Measurements from ENCODE around the gene HS3ST6. TPM values are rescaled to one million over a fixed set of nuclear protein-coding genes. Genes with fewer than 3 reads are reported as not detected.

HS3ST6 gene
- total and polyA plus RNA-seq, 9 of the 15 experiments (the other 6 are each of a cell fraction or from before 2014, with no cell fraction given), result not detected

- TF ChIP-seq HMGXB4 (CRISPR knock-in tag; IDR thresholded peaks at IDR 0.05) (0 out of 2 replicates have a peak, but pooled peaks have one; percentile 21), CTCFL (IDR thresholded peaks at IDR 0.05; ENCODE audit: borderline replicate concordance, insufficient read depth, low read depth, low read length, poor library complexity, severe bottlenecking) (no peak), ILF3 (IDR thresholded peaks at IDR 0.05; ENCODE audit: borderline replicate concordance) (no peak), MTF1 (CRISPR knock-in tag; IDR thresholded peaks at IDR 0.05; ENCODE audit: borderline replicate concordance) (no peak), ARID2 (IDR thresholded peaks at IDR 0.05) (no peak), ZNF77 (CRISPR knock-in tag; IDR thresholded peaks at IDR 0.05) (no peak), KDM1A (IDR thresholded peaks at IDR 0.05) (peak; percentile 42 to 62; a peak in 2 of 4 replicates), AFF4 (CRISPR knock-in tag; IDR thresholded peaks at IDR 0.05) (no peak), ZFP36 (IDR thresholded peaks at IDR 0.05; ENCODE audit: low read depth, low read length, partially characterized antibody) (peak; percentile 96), PTTG1 (tag; IDR thresholded peaks at IDR 0.05; ENCODE audit: low read depth) (no peak), MLX (CRISPR knock-in tag; conservative IDR thresholded peaks at IDR 0.05) (no peak), SRSF3 (IDR thresholded peaks at IDR 0.05; ENCODE audit: insufficient read depth, low read length) (no peak), HDAC8 (tag; IDR thresholded peaks at IDR 0.05) (no peak), HDAC2 (IDR thresholded peaks at IDR 0.05) (peak; percentile 24; the same call in 1 of the 2 replicates)
- TF ChIP-seq, protein P1, sequence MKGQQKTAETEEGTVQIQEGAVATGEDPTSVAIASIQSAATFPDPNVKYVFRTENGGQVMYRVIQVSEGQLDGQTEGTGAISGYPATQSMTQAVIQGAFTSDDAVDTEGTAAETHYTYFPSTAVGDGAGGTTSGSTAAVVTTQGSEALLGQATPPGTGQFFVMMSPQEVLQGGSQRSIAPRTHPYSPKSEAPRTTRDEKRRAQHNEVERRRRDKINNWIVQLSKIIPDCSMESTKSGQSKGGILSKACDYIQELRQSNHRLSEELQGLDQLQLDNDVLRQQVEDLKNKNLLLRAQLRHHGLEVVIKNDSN (CRISPR knock-in tag; IDR thresholded peaks at IDR 0.05), result no peak
Observed at GRCh38 chr16:1958715-1959268, 40.6 kb upstream of the HS3ST6 start (continued).
